Stimulated activated CD8-positive, alpha-beta memory T cell treated with anti-CD3 and anti-CD28 coated beads, Interleukin-12 subunit alpha, Interleukin-12 subunit beta, amount 100 ng/mL, for 1 hour (primary cell): ENCODE data around the gene LRRK2.
"Not testable (repeated sequence)": the region's sequence is repeated elsewhere in the genome, so short reads cannot be mapped to it uniquely, and the experiment has no call there.

Experiments
- DNase-seq: peaks from one replicate; pipeline ENCODE4 v3.0.0-alpha.2; 2020; ENCODE audit warnings: low read depth

The LRRK2 gene

GRCh38 chr12:40315375-40315774, 90.6 kb downstream of the LRRK2 start:
- no peak for DNase-seq

GRCh38 chr12:40324261-40324660, 99.5 kb downstream of the LRRK2 start:
- DNase-seq = no peak

GRCh38 chr12:40325349-40325960, 100.7 kb downstream of the LRRK2 start:
- no peak for DNase-seq

GRCh38 chr12:40327535-40327934, 102.7 kb downstream of the LRRK2 start:
- DNase-seq = no peak

GRCh38 chr12:40330180-40330579, 105.4 kb downstream of the LRRK2 start:
- DNase-seq = no peak

GRCh38 chr12:40331886-40332285, 107.1 kb downstream of the LRRK2 start:
- no peak for DNase-seq

GRCh38 chr12:40335991-40336390, 111.2 kb downstream of the LRRK2 start:
- no peak for DNase-seq

GRCh38 chr12:40336573-40337199, 111.9 kb downstream of the LRRK2 start:
- no peak for DNase-seq

GRCh38 chr12:40338071-40338470, 113.3 kb downstream of the LRRK2 start:
- no peak for DNase-seq

GRCh38 chr12:40338621-40339020, 113.8 kb downstream of the LRRK2 start:
- no peak for DNase-seq

- no peak for DNase-seq
Observed at GRCh38 chr12:40342010-40342409, 117.2 kb downstream of the LRRK2 start.

- no peak for DNase-seq
Observed at GRCh38 chr12:40343124-40343523, 118.3 kb downstream of the LRRK2 start.

GRCh38 chr12:40344312-40344711, 119.5 kb downstream of the LRRK2 start:
- no peak for DNase-seq

- DNase-seq = no peak
Observed at GRCh38 chr12:40351976-40352375, 127.2 kb downstream of the LRRK2 start.

- no peak for DNase-seq
Observed at GRCh38 chr12:40375076-40375475, 150.3 kb downstream of the LRRK2 start.

- DNase-seq = no peak
Observed at GRCh38 chr12:40376533-40377267, 151.9 kb downstream of the LRRK2 start.

- no peak for DNase-seq
Observed at GRCh38 chr12:40378691-40379090, 153.9 kb downstream of the LRRK2 start.

GRCh38 chr12:40382217-40382616, 157.4 kb downstream of the LRRK2 start:
- DNase-seq = no peak

GRCh38 chr12:40387279-40387678, 162.5 kb downstream of the LRRK2 start:
- not testable (repeated sequence) for DNase-seq

GRCh38 chr12:40390980-40391379, 166.2 kb downstream of the LRRK2 start:
- DNase-seq = no peak

GRCh38 chr12:40393026-40393425, 168.2 kb downstream of the LRRK2 start:
- DNase-seq = no peak

- DNase-seq = no peak
Observed at GRCh38 chr12:40399656-40400055, 174.9 kb downstream of the LRRK2 start.

GRCh38 chr12:40405419-40405818, 180.6 kb downstream of the LRRK2 start:
- no peak for DNase-seq
